ENCODE measurements around the gene CNTN4.

DNA sequence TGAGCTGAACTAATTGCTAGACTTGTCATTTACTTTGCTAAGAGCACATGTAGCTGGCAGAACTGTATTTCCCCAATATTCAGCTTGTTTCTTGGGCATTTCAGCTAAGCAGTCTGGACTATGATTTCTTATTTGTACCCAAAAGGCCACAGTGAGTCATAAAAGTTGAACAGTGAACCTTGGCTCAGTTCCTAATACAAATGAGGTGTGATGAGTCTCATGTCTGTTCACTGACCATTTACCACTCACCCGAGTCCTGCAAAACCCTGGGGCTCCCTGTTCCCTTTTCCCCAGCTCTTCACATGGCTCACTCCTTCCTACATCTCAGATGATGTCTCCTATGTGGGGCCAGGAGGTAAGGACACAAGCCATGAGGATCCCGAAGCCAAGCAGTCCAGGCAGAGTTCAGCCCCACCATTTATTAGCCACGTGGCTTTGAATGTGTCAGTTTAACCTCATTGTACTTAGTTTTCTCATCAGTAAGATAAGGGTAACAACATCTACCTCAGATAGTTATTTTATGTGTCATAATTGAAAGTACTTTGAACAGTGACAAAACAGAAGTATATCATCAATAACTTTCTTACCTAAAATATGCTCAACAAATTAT is 772.2 kb downstream of the CNTN4 start:
- TF ChIP-seq, protein P1, sequence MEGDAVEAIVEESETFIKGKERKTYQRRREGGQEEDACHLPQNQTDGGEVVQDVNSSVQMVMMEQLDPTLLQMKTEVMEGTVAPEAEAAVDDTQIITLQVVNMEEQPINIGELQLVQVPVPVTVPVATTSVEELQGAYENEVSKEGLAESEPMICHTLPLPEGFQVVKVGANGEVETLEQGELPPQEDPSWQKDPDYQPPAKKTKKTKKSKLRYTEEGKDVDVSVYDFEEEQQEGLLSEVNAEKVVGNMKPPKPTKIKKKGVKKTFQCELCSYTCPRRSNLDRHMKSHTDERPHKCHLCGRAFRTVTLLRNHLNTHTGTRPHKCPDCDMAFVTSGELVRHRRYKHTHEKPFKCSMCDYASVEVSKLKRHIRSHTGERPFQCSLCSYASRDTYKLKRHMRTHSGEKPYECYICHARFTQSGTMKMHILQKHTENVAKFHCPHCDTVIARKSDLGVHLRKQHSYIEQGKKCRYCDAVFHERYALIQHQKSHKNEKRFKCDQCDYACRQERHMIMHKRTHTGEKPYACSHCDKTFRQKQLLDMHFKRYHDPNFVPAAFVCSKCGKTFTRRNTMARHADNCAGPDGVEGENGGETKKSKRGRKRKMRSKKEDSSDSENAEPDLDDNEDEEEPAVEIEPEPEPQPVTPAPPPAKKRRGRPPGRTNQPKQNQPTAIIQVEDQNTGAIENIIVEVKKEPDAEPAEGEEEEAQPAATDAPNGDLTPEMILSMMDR (IDR thresholded peaks at IDR 0.05; ENCODE audit: control extremely low read depth in 1 of 3, insufficient read depth in 1 of 3, low read depth in 1 of 3, low read length in 3 of 3): no peak
- TF ChIP-seq EP300 (IDR thresholded peaks at IDR 0.05; ENCODE audit: borderline replicate concordance in 1 of 2, low read depth in 2 of 2, low read length in 2 of 2): no peak
- no peak for TF ChIP-seq POLR2A (IDR thresholded peaks at IDR 0.05; ENCODE audit: control extremely low read depth in 1 of 2, low read depth in 2 of 2, low read length in 2 of 2)
- TF ChIP-seq, protein P2, sequence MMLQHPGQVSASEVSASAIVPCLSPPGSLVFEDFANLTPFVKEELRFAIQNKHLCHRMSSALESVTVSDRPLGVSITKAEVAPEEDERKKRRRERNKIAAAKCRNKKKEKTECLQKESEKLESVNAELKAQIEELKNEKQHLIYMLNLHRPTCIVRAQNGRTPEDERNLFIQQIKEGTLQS (IDR thresholded peaks at IDR 0.05; ENCODE audit: insufficient read depth, low read depth, low read length): no peak
- no peak for TF ChIP-seq CEBPB (IDR thresholded peaks at IDR 0.05; ENCODE audit: low read depth, low read length)
- TF ChIP-seq SIN3A (conservative IDR thresholded peaks at IDR 0.05 in 1 of 2, IDR thresholded peaks at IDR 0.05 in 1 of 2; ENCODE audit: low read depth in 1 of 2, low read length in 2 of 2): no peak
- no peak for TF ChIP-seq KDM1A (IDR thresholded peaks at IDR 0.05; ENCODE audit: borderline replicate concordance, low read length)
- TF ChIP-seq TCF12 (IDR thresholded peaks at IDR 0.05; ENCODE audit: low read depth, low read length): no peak
- TF ChIP-seq HDAC6 (IDR thresholded peaks at IDR 0.05; ENCODE audit: low read depth, low read length): no peak
- TF ChIP-seq, protein P3, sequence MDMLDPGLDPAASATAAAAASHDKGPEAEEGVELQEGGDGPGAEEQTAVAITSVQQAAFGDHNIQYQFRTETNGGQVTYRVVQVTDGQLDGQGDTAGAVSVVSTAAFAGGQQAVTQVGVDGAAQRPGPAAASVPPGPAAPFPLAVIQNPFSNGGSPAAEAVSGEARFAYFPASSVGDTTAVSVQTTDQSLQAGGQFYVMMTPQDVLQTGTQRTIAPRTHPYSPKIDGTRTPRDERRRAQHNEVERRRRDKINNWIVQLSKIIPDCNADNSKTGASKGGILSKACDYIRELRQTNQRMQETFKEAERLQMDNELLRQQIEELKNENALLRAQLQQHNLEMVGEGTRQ (IDR thresholded peaks at IDR 0.05; ENCODE audit: low read length): no peak
- no peak for TF ChIP-seq EZH2 (IDR thresholded peaks at IDR 0.05; ENCODE audit: low read depth, low read length, severe bottlenecking)
